HepG2 (cell line): Measurements from ENCODE around the gene TMEM121. TPM values are rescaled to one million over a fixed set of nuclear protein-coding genes. Genes with fewer than 3 reads are reported as not detected.

ENCODE experiments used
- ASH2L ChIP-seq: fragments of 300-600, 200-600 bp; sonication (generic); IDR thresholded peaks from 2 replicates; pipeline ENCODE4 v1.7.0; 2017; ENCODE audit warnings: low read depth, mild to moderate bottlenecking, moderate library complexity, mixed read lengths, low read length; ENCODE audit not compliant: insufficient read length
- CBX1 ChIP-seq: IDR thresholded peaks from one replicate; pipeline ENCODE4 v1.6.1; 2016; ENCODE audit warnings: antibody characterized with exemption, low read depth
- FOXA3 ChIP-seq: IDR thresholded peaks from 2 replicates; pipeline ENCODE4 v1.6.1; 2016; ENCODE audit warnings: missing genetic modification reagents, missing compliant biosample characterization
- GATAD1 ChIP-seq: IDR thresholded peaks from 2 replicates; pipeline ENCODE4 v1.6.1; 2016; ENCODE audit warnings: missing genetic modification reagents, missing compliant biosample characterization
- NCOA1 ChIP-seq: sonication (generic); formaldehyde crosslinking; IDR thresholded peaks from 2 replicates; pipeline ENCODE4 v1.9.0; 2021; ENCODE audit warnings: missing genetic modification reagents
- NFIB ChIP-seq: sonication (generic); formaldehyde crosslinking; IDR thresholded peaks from 2 replicates; pipeline ENCODE4 v1.9.0; 2021; ENCODE audit warnings: missing genetic modification reagents, mild to moderate bottlenecking, borderline replicate concordance
- RAD21 ChIP-seq: fragments of 450-650 bp; formaldehyde crosslinking; IDR thresholded peaks from 2 replicates; pipeline ENCODE4 v1.5.0; 2020; ENCODE audit warnings: mild to moderate bottlenecking
- RBFOX2 ChIP-seq: fragments of 200-400 bp; formaldehyde crosslinking; IDR thresholded peaks from 2 replicates; pipeline ENCODE4 v1.6.1; 2017; ENCODE audit warnings: low read depth, mild to moderate bottlenecking, low read length
- SOX6 ChIP-seq, 2 experiments: fragments of 450-650 bp in 1 of 2; sonication (generic) in 1 of 2; formaldehyde crosslinking in 1 of 2; IDR thresholded peaks; 2 replicates each; pipeline versions ENCODE4 v1.4.0 to v1.6.1; 2017 to 2020; ENCODE audit warnings: antibody characterized with exemption in 1 of 2, mild to moderate bottlenecking in 1 of 2, missing genetic modification reagents in 1 of 2
- SRSF4 ChIP-seq: fragments of 200-400 bp; formaldehyde crosslinking; IDR thresholded peaks from one replicate; pipeline ENCODE4 v1.6.1; 2018; ENCODE audit warnings: mild to moderate bottlenecking, low read depth, low read length, moderate library complexity; ENCODE audit not compliant: poor library complexity, severe bottlenecking
- THAP11 ChIP-seq: IDR thresholded peaks from 2 replicates; pipeline ENCODE4 v1.6.1; 2016; ENCODE audit warnings: missing biosample characterization, missing genetic modification reagents
- ZNF333 ChIP-seq: sonication (generic); formaldehyde crosslinking; IDR thresholded peaks from 2 replicates; pipeline ENCODE4 v1.4.0; 2020; ENCODE audit warnings: mild to moderate bottlenecking, missing genetic modification reagents, borderline replicate concordance
- ZNF431 ChIP-seq: sonication (generic); formaldehyde crosslinking; IDR thresholded peaks from 2 replicates; pipeline ENCODE4 v1.9.0; 2022; ENCODE audit warnings: missing genetic modification reagents, low read depth, mild to moderate bottlenecking, borderline replicate concordance
- ZNF441 ChIP-seq: sonication (generic); formaldehyde crosslinking; IDR thresholded peaks from 2 replicates; pipeline ENCODE4 v1.7.0; 2021; ENCODE audit warnings: missing genetic modification reagents, borderline replicate concordance
- polyA plus RNA-seq, 8 experiments: library from polyadenylated mRNA; depleted of rRNA in 3 of 8; stranded (reverse) in 7 of 8; unstranded in 1 of 8; fragments of >200 nt; fragmentation: Illumina TruSeq in 4 of 8; extraction: Trizol in 4 of 8; gene quantifications; 2 replicates each; pipeline versions ENCODE4 v1.2.1 to v1.2.3, GENCODE V29; 2011 to 2016; ENCODE audit warnings: low read depth in 4 of 8, missing spikeins in 1 of 8, mixed read lengths in 1 of 8; ENCODE audit not compliant: insufficient read depth in 1 of 8
- total RNA-seq, 5 experiments: library from RNA; depleted of rRNA; stranded (reverse); fragments of >200 nt; fragmentation: Illumina TruSeq; extraction: Trizol; gene quantifications; 2 replicates each; pipeline ENCODE4 v1.2.3, GENCODE V29; 2016; ENCODE audit warnings: low read depth in 1 of 5
- TF ChIP-seq, protein P1 (sequence below): sonication (generic); formaldehyde crosslinking; IDR thresholded peaks from 2 replicates; pipeline ENCODE4 v1.8.0; 2022; ENCODE audit warnings: missing genetic modification reagents, mild to moderate bottlenecking, borderline replicate concordance
- TF ChIP-seq, protein P2 (sequence below): sonication (generic); formaldehyde crosslinking; conservative IDR thresholded peaks from 2 replicates; pipeline ENCODE4 v1.8.0; 2022; ENCODE audit warnings: mild to moderate bottlenecking, moderate library complexity, missing genetic modification reagents
- TF ChIP-seq, protein P3 (sequence below): sonication (generic); formaldehyde crosslinking; IDR thresholded peaks from 2 replicates; pipeline ENCODE4 v1.9.0; 2022; ENCODE audit warnings: missing genetic modification reagents, mild to moderate bottlenecking, borderline replicate concordance
- TF ChIP-seq, protein P4 (sequence below): sonication (generic); formaldehyde crosslinking; IDR thresholded peaks from 2 replicates; pipeline ENCODE4 v1.4.0; 2020; ENCODE audit warnings: missing genetic modification reagents

Gene TMEM121
- total and polyA plus RNA-seq, 2 of the 13 experiments (the other 11 are each of a cell fraction or from before 2014, with no cell fraction given): 6.6 to 19.0 TPM

DNA sequence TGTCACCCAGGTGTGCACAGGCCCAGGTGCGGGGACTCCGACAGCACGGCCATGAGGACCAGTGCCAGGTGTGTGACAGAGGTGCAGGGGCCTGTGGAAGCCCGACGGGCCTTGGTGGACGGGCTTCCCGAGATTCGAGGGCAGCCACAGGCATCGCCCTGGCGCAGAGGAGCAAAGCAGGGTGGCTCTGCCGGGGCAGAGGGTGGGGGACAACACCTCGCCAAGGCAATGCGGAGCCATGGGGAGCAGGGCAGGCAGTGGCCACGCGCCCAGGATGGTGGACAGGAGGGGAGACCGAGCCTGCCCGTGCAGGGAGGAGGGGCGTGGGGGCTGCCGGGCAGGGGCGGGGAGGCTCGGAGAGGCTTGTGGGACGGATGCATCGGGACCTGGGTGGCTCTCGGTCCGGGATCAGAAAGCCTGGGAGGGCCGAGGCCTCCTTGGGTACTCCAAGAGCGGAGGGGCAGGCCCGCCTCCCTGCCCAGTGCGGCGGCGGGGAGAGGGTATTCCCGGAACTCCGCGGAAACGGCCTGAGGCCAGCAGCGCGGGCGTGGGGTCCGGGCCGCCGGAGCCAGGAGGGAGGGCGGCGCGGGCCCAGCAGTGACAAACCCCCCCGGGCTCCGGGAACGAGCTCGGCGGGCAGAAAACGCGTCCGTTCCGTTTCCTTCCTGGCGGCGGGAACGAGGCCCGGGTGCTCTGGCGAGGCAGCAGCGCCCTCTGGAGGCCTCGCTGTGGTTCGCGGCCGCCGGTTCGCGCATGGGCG, 1.6 kb downstream of the TMEM121 start (continued):
- no peak for TF ChIP-seq SRSF4
- TF ChIP-seq ZNF441 (CRISPR knock-in tag): 0 out of 2 replicates have a peak, but pooled peaks have one; percentile 62
- TF ChIP-seq CBX1: no peak
- TF ChIP-seq, protein P1, sequence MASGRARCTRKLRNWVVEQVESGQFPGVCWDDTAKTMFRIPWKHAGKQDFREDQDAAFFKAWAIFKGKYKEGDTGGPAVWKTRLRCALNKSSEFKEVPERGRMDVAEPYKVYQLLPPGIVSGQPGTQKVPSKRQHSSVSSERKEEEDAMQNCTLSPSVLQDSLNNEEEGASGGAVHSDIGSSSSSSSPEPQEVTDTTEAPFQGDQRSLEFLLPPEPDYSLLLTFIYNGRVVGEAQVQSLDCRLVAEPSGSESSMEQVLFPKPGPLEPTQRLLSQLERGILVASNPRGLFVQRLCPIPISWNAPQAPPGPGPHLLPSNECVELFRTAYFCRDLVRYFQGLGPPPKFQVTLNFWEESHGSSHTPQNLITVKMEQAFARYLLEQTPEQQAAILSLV (CRISPR knock-in tag): 0 out of 2 replicates have a peak, but pooled peaks have one; percentile 69
- TF ChIP-seq NCOA1 (CRISPR knock-in tag): no peak
- TF ChIP-seq, protein P2, sequence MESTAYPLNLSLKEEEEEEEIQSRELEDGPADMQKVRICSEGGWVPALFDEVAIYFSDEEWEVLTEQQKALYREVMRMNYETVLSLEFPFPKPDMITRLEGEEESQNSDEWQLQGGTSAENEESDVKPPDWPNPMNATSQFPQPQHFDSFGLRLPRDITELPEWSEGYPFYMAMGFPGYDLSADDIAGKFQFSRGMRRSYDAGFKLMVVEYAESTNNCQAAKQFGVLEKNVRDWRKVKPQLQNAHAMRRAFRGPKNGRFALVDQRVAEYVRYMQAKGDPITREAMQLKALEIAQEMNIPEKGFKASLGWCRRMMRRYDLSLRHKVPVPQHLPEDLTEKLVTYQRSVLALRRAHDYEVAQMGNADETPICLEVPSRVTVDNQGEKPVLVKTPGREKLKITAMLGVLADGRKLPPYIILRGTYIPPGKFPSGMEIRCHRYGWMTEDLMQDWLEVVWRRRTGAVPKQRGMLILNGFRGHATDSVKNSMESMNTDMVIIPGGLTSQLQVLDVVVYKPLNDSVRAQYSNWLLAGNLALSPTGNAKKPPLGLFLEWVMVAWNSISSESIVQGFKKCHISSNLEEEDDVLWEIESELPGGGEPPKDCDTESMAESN (CRISPR knock-in tag): peak; percentile 77
- TF ChIP-seq, protein P3, sequence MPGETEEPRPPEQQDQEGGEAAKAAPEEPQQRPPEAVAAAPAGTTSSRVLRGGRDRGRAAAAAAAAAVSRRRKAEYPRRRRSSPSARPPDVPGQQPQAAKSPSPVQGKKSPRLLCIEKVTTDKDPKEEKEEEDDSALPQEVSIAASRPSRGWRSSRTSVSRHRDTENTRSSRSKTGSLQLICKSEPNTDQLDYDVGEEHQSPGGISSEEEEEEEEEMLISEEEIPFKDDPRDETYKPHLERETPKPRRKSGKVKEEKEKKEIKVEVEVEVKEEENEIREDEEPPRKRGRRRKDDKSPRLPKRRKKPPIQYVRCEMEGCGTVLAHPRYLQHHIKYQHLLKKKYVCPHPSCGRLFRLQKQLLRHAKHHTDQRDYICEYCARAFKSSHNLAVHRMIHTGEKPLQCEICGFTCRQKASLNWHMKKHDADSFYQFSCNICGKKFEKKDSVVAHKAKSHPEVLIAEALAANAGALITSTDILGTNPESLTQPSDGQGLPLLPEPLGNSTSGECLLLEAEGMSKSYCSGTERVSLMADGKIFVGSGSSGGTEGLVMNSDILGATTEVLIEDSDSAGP (CRISPR knock-in tag): no peak
- peak; percentile 46 for TF ChIP-seq ASH2L
- TF ChIP-seq, protein P4, sequence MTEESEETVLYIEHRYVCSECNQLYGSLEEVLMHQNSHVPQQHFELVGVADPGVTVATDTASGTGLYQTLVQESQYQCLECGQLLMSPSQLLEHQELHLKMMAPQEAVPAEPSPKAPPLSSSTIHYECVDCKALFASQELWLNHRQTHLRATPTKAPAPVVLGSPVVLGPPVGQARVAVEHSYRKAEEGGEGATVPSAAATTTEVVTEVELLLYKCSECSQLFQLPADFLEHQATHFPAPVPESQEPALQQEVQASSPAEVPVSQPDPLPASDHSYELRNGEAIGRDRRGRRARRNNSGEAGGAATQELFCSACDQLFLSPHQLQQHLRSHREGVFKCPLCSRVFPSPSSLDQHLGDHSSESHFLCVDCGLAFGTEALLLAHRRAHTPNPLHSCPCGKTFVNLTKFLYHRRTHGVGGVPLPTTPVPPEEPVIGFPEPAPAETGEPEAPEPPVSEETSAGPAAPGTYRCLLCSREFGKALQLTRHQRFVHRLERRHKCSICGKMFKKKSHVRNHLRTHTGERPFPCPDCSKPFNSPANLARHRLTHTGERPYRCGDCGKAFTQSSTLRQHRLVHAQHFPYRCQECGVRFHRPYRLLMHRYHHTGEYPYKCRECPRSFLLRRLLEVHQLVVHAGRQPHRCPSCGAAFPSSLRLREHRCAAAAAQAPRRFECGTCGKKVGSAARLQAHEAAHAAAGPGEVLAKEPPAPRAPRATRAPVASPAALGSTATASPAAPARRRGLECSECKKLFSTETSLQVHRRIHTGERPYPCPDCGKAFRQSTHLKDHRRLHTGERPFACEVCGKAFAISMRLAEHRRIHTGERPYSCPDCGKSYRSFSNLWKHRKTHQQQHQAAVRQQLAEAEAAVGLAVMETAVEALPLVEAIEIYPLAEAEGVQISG (CRISPR knock-in tag): peak; percentile 56
- TF ChIP-seq RAD21 (CRISPR knock-in tag): peak; percentile 98
- TF ChIP-seq ZNF333 (CRISPR knock-in tag): peak; percentile 86; the same call in 1 of the 2 replicates
- peak; percentile 57; the same call in 1 of the 2 replicates for TF ChIP-seq THAP11 (CRISPR knock-in tag)
- 0 out of 2 replicates have a peak, but pooled peaks have one; percentile 12 for TF ChIP-seq ZNF431 (CRISPR knock-in tag)
- peak; percentile 76 for TF ChIP-seq RBFOX2
- TF ChIP-seq NFIB (CRISPR knock-in tag): no peak
- no peak; the same call in 1 of the 2 replicates for TF ChIP-seq FOXA3
- peak; percentile 65; the same call in 1 of the 2 replicates for TF ChIP-seq GATAD1 (CRISPR knock-in tag)
- no peak for TF ChIP-seq SOX6 (IDR thresholded peaks at IDR 0.05)
- peak; percentile 51; the same call in 1 of the 2 replicates for TF ChIP-seq SOX6 (CRISPR knock-in tag; IDR thresholded peaks at IDR 0.05)
